GM23338 (cell line): ENCODE data around the gene STOX2. TPM values are rescaled to one million over a fixed set of nuclear protein-coding genes. Genes with fewer than 3 reads are reported as not detected.

Experiments used
- ATAC-seq: fragments of 200-7000 bp; cut with Tn5 transposase; 3 replicates; pipeline ENCODE4 v1.9.1; 2020
- DNase-seq: peaks from one replicate; pipeline ENCODE4 v3.0.0-alpha.2; 2015; ENCODE audit warnings: low spot score
- H2AFZ ChIP-seq: fragments of 200-600 bp; sonication (generic); 2 replicates; pipeline ENCODE4 v1.8.0; 2016; ENCODE audit warnings: antibody characterized with exemption, mild to moderate bottlenecking, moderate library complexity
- H3F3A ChIP-seq: fragments of 200-600 bp; sonication (generic); replicated peaks from 2 replicates; pipeline ENCODE4 v1.8.0; 2017; ENCODE audit warnings: antibody characterized with exemption, mixed run types, low read depth
- H3K27ac ChIP-seq: fragments of 200-600 bp; sonication (generic); 2 replicates; pipeline ENCODE4 v1.6.1; 2016; ENCODE audit warnings: low read depth
- H3K27me3 ChIP-seq: fragments of 200-600 bp; sonication (generic); 2 replicates; pipeline ENCODE4 v1.8.0; 2016; ENCODE audit warnings: mild to moderate bottlenecking, mixed run types, moderate library complexity; ENCODE audit not compliant: insufficient read depth
- H3K36me3 ChIP-seq: fragments of 200-600 bp; sonication (generic); 2 replicates; pipeline ENCODE4 v1.8.0; 2016; ENCODE audit warnings: mild to moderate bottlenecking; ENCODE audit not compliant: insufficient read depth
- H3K4me1 ChIP-seq: fragments of 200-600 bp; sonication (generic); 2 replicates; pipeline ENCODE4 v1.8.0; 2016; ENCODE audit warnings: mild to moderate bottlenecking, moderate library complexity; ENCODE audit not compliant: insufficient read depth
- H3K4me2 ChIP-seq: fragments of 200-600 bp; sonication (generic); 2 replicates; pipeline ENCODE4 v1.7.1; 2017; ENCODE audit warnings: mixed run types
- H3K4me3 ChIP-seq: fragments of 200-600 bp; sonication (generic); 2 replicates; pipeline ENCODE4 v1.6.1; 2016; ENCODE audit warnings: mixed run types
- H3K79me2 ChIP-seq: fragments of 200-600 bp; sonication (generic); replicated peaks from 2 replicates; pipeline ENCODE4 v1.8.0; 2017; ENCODE audit warnings: mild to moderate bottlenecking; ENCODE audit not compliant: insufficient read depth
- H3K9me2 ChIP-seq: fragments of 200-600 bp; sonication (generic); 2 replicates; pipeline ENCODE4 v1.8.0; 2017; ENCODE audit not compliant: insufficient read depth
- H4K20me1 ChIP-seq: fragments of 200-600 bp; sonication (generic); replicated peaks from 2 replicates; pipeline ENCODE4 v1.8.0; 2017; ENCODE audit warnings: mild to moderate bottlenecking; ENCODE audit not compliant: insufficient read depth
- H3K27ac Mint-ChIP-seq: 2 replicates; pipeline ENCODE4 v1.8.0; 2020; ENCODE audit warnings: inconsistent platforms, mild to moderate bottlenecking, moderate library complexity, mixed read lengths
- H3K27me3 Mint-ChIP-seq: 3 replicates; pipeline ENCODE4 v1.8.0; 2022; ENCODE audit warnings: low read depth, mild to moderate bottlenecking, moderate library complexity, mixed read lengths, inconsistent platforms; ENCODE audit not compliant: insufficient read depth, poor library complexity
- H3K36me3 Mint-ChIP-seq: 3 replicates; pipeline ENCODE4 v1.8.0; 2021; ENCODE audit warnings: low read depth, mild to moderate bottlenecking, inconsistent platforms, moderate library complexity, mixed read lengths
- H3K4me1 Mint-ChIP-seq: 3 replicates; pipeline ENCODE4 v1.8.0; 2020; ENCODE audit warnings: mild to moderate bottlenecking, inconsistent platforms, mixed read lengths
- H3K4me3 Mint-ChIP-seq: 3 replicates; pipeline ENCODE4 v1.8.0; 2021; ENCODE audit warnings: moderate library complexity, mild to moderate bottlenecking, inconsistent platforms, mixed read lengths
- H3K9me3 Mint-ChIP-seq: 3 replicates; pipeline ENCODE4 v1.8.0; 2020; ENCODE audit warnings: moderate library complexity, mild to moderate bottlenecking, inconsistent platforms, mixed read lengths
- CREB1 ChIP-seq: fragments of 250-450 bp; sonication (Bioruptor Pico); IDR thresholded peaks from 2 replicates; pipeline ENCODE4 v1.5.0; 2020; ENCODE audit warnings: low read depth, mild to moderate bottlenecking, moderate library complexity
- ETS1 ChIP-seq: IDR thresholded peaks from 2 replicates; pipeline ENCODE4 v1.6.1; 2016; ENCODE audit warnings: antibody characterized with exemption
- EZH2 ChIP-seq: fragments of 200-600 bp; sonication (generic); IDR thresholded peaks from one replicate; pipeline ENCODE4 v1.8.0; 2017; ENCODE audit warnings: antibody characterized with exemption, mild to moderate bottlenecking, low read depth; ENCODE audit not compliant: unreplicated experiment
- EZH2phosphoT487 ChIP-seq: fragments of 200-600 bp; sonication (generic); IDR thresholded peaks from one replicate; pipeline ENCODE4 v1.8.1; 2018; ENCODE audit warnings: antibody characterized with exemption; ENCODE audit not compliant: unreplicated experiment
- NANOG ChIP-seq: IDR thresholded peaks from 2 replicates; pipeline ENCODE4 v1.6.1; 2016; ENCODE audit warnings: antibody characterized with exemption, borderline replicate concordance
- POLR2AphosphoS5 ChIP-seq: IDR thresholded peaks from 2 replicates; pipeline ENCODE4 v1.6.1; 2016; ENCODE audit warnings: antibody characterized with exemption, low read depth
- STAT1 ChIP-seq: IDR thresholded peaks from one replicate; pipeline ENCODE4 v1.6.1; 2016; ENCODE audit warnings: antibody characterized with exemption; ENCODE audit not compliant: unreplicated experiment
- ZNF331 ChIP-seq: fragments of 250-450 bp; sonication (Bioruptor Pico); IDR thresholded peaks from 2 replicates; pipeline ENCODE4 v1.5.0; 2020; ENCODE audit warnings: low read depth, mild to moderate bottlenecking, moderate library complexity
- ZNF462 ChIP-seq: fragments of 250-450 bp; sonication (Bioruptor Pico); IDR thresholded peaks from 2 replicates; pipeline ENCODE4 v1.5.0; 2020; ENCODE audit warnings: mild to moderate bottlenecking, moderate library complexity
- polyA plus RNA-seq: library from polyadenylated mRNA; unstranded; fragments of >200 nt; fragmentation: Nextera tagmentation; extraction: Ambion mirVana; gene quantifications from 2 replicates; pipeline ENCODE4 v1.2.1, GENCODE V29; 2016
- total RNA-seq: library from RNA; depleted of rRNA; stranded (reverse); fragments of >200 nt; shearing (Covaris generic); gene quantifications from 2 replicates; pipeline ENCODE4 v1.2.3, GENCODE V29; 2014

Gene STOX2
- total and polyA plus RNA-seq, 2 experiments from 2014 or later, result 19.8 to 20.6 TPM

- no peaks in the 10 kb centered on the region for H3K27me3 Mint-ChIP-seq
- no peaks in the 10 kb centered on the region; the same call in 2 of the 3 replicates for H3K36me3 Mint-ChIP-seq
- no peak for TF ChIP-seq ZNF331 (CRISPR knock-in tag)
- no peak for TF ChIP-seq EZH2phosphoT487
- TF ChIP-seq STAT1, result no peak
- TF ChIP-seq ZNF462, result no peak
- TF ChIP-seq ETS1, result no peak
- no peak for TF ChIP-seq EZH2
- TF ChIP-seq POLR2AphosphoS5, result no peak
- no peak for TF ChIP-seq CREB1 (CRISPR knock-in tag)
- no peak for TF ChIP-seq NANOG
- Histone ChIP-seq H3K27ac (no peak overlapping the region), H2AFZ (no peak overlapping the region), H3K4me2 (no peak overlapping the region), H3K79me2 (no peaks in the 10 kb centered on the region), H3K9me2 (no peaks in the 10 kb centered on the region), H3K36me3 (0 out of 2 replicates have a peak, but pooled peaks cover 3% of the 10 kb centered on the region), H4K20me1 (no peaks in the 10 kb centered on the region), H3K27me3 (no peaks in the 10 kb centered on the region), H3F3A (no peaks in the 10 kb centered on the region), H3K4me3 (no peak overlapping the region), H3K4me1 (0 out of 2 replicates have a peak, but pooled peaks cover 4% of the 10 kb centered on the region)
- no peak overlapping the region for H3K4me3 Mint-ChIP-seq
- no peak overlapping the region for H3K27ac Mint-ChIP-seq
- no peaks in the 10 kb centered on the region for H3K9me3 Mint-ChIP-seq
- H3K4me1 Mint-ChIP-seq, result peaks cover 12% of the 10 kb centered on the region
- DNase-seq (no peak), ATAC-seq (no peak)
Measured at GRCh38 chr4:184022679-184023383, 117.7 kb downstream of the STOX2 start.
